Karpas-422 (cell line): ENCODE data around the gene RARRES2. TPM values are rescaled to one million over a fixed set of nuclear protein-coding genes. Genes with fewer than 3 reads are reported as not detected.
"Not testable (repeated sequence)": the region's sequence is repeated elsewhere in the genome, so short reads cannot be mapped to it uniquely, and the experiment has no call there.

Source experiments
- DNase-seq: peaks from one replicate; pipeline ENCODE4 v3.0.0-alpha.2; 2015
- H2AFZ ChIP-seq: fragments of 200-600 bp; sonication (generic); 2 replicates; pipeline ENCODE4 v1.6.1; 2014; ENCODE audit warnings: antibody characterized with exemption, low read length, mixed read lengths
- H3K27ac ChIP-seq: fragments of 200-600 bp; sonication (generic); 2 replicates; pipeline ENCODE4 v1.5.1; 2014; ENCODE audit warnings: mild to moderate bottlenecking, low read length, moderate library complexity
- H3K27me3 ChIP-seq: fragments of 200-600 bp; sonication (generic); 2 replicates; pipeline ENCODE4 v1.6.1; 2014; ENCODE audit warnings: low read length, mixed read lengths
- H3K36me3 ChIP-seq: fragments of 200-600 bp; sonication (generic); 2 replicates; pipeline ENCODE4 v1.6.1; 2014; ENCODE audit warnings: low read length, mixed read lengths; ENCODE audit not compliant: insufficient read depth
- H3K4me1 ChIP-seq: fragments of 200-600 bp; sonication (generic); 2 replicates; pipeline ENCODE4 v1.6.1; 2014; ENCODE audit warnings: mild to moderate bottlenecking, low read length, mixed read lengths
- H3K4me2 ChIP-seq: fragments of 200-600 bp; sonication (generic); 2 replicates; pipeline ENCODE4 v1.6.1; 2014; ENCODE audit warnings: low read length, low read depth, mild to moderate bottlenecking; ENCODE audit not compliant: poor library complexity, severe bottlenecking
- H3K4me3 ChIP-seq: fragments of 200-600 bp; sonication (generic); 2 replicates; pipeline ENCODE4 v1.5.1; 2014; ENCODE audit warnings: mild to moderate bottlenecking, antibody characterized with exemption, low read length, mixed read lengths
- H3K79me2 ChIP-seq: fragments of 200-600 bp; sonication (generic); 2 replicates; pipeline ENCODE4 v1.6.1; 2014; ENCODE audit warnings: mild to moderate bottlenecking, low read length, mixed read lengths
- H3K9ac ChIP-seq: fragments of 200-600 bp; sonication (generic); 2 replicates; pipeline ENCODE4 v1.6.0; 2014; ENCODE audit warnings: low read length
- H3K9me2 ChIP-seq: fragments of 200-600 bp; sonication (generic), shearing (Covaris generic); replicated peaks from 2 replicates; pipeline ENCODE4 v1.6.0; 2014; ENCODE audit warnings: mild to moderate bottlenecking, low read length, moderate library complexity; ENCODE audit not compliant: insufficient read depth
- H3K9me3 ChIP-seq: fragments of 300-700, 200-600 bp; sonication (generic); 2 replicates; pipeline ENCODE4 v1.6.1; 2014; ENCODE audit warnings: low read length, mixed read lengths
- H4K20me1 ChIP-seq: fragments of 200-600 bp; sonication (generic); 2 replicates; pipeline ENCODE4 v1.6.1; 2014; ENCODE audit warnings: mild to moderate bottlenecking, antibody characterized with exemption, low read length, low read depth; ENCODE audit not compliant: insufficient read depth
- total RNA-seq: library from RNA; depleted of rRNA; stranded (reverse); fragments of >200 nt; shearing (Covaris generic); gene quantifications from 2 replicates; pipeline ENCODE4 v1.2.3, GENCODE V29; 2014; ENCODE audit warnings: low replicate concordance

RARRES2 gene
- total RNA-seq, 1 experiment from 2014 or later = not detected

- Histone ChIP-seq H4K20me1 (0 out of 2 replicates have a peak, but pooled peaks cover 2% of the 10 kb centered on the region), H3K9me2 (no peaks in the 10 kb centered on the region), H3K79me2 (peaks cover 21% of the 10 kb centered on the region), H2AFZ (0 out of 2 replicates have a peak overlapping the region, but pooled peaks have one; percentile 16), H3K4me2 (peak overlapping the region; percentile 67), H3K27me3 (no peaks in the 10 kb centered on the region), H3K9ac (peak overlapping the region; percentile 88), H3K4me3 (peak overlapping the region; percentile 79), H3K9me3 (no peaks in the 10 kb centered on the region), H3K4me1 (peaks cover 18% of the 10 kb centered on the region), H3K27ac (peak overlapping the region; percentile 54; the same call in 1 of the 2 replicates), H3K36me3 (no peaks in the 10 kb centered on the region)
- DNase-seq = peak; percentile 72
Measured at GRCh38 chr7:150322114-150322832, 19.2 kb downstream of the RARRES2 start.

GRCh38 chr7:150321788-150322113, 19.7 kb downstream of the RARRES2 start:
- Histone ChIP-seq H3K9me3 (no peaks in the 10 kb centered on the region), H3K4me3 (peak overlapping the region; percentile 79), H2AFZ (no peak overlapping the region), H3K4me1 (peaks cover 18% of the 10 kb centered on the region), H3K27ac (no peak overlapping the region), H3K36me3 (no peaks in the 10 kb centered on the region), H4K20me1 (0 out of 2 replicates have a peak, but pooled peaks cover 2% of the 10 kb centered on the region), H3K79me2 (peaks cover 21% of the 10 kb centered on the region), H3K4me2 (peak overlapping the region; percentile 67), H3K9ac (peak overlapping the region; percentile 88; the same call in 1 of the 2 replicates), H3K27me3 (no peaks in the 10 kb centered on the region), H3K9me2 (no peaks in the 10 kb centered on the region)
- DNase-seq = no peak

- Histone ChIP-seq H3K27ac (no peak overlapping the region), H2AFZ (no peak overlapping the region), H3K4me2 (no peak overlapping the region), H3K9ac (no peak overlapping the region), H3K9me2 (no peaks in the 10 kb centered on the region), H3K4me1 (peaks cover 9% of the 10 kb centered on the region), H3K27me3 (no peaks in the 10 kb centered on the region), H3K79me2 (no peaks in the 10 kb centered on the region; the same call in 1 of the 2 replicates), H3K9me3 (no peaks in the 10 kb centered on the region), H3K4me3 (no peak overlapping the region), H3K36me3 (no peaks in the 10 kb centered on the region), H4K20me1 (0 out of 2 replicates have a peak, but pooled peaks cover 2% of the 10 kb centered on the region)
- no peak for DNase-seq
Measured at GRCh38 chr7:150317748-150318444, 23.5 kb downstream of the RARRES2 start.

GRCh38 chr7:150316987-150317386, 24.4 kb downstream of the RARRES2 start:
- not testable (repeated sequence) for H3K4me1 ChIP-seq, H3K79me2 ChIP-seq, H3K27me3 ChIP-seq, H3K9me2 ChIP-seq, H2AFZ ChIP-seq, H3K27ac ChIP-seq, H3K9ac ChIP-seq, H3K9me3 ChIP-seq, H3K4me2 ChIP-seq, DNase-seq, H3K36me3 ChIP-seq, H3K4me3 ChIP-seq, H4K20me1 ChIP-seq

GRCh38 chr7:150314639-150315239, 26.7 kb downstream of the RARRES2 start:
- Histone ChIP-seq H4K20me1 (no peaks in the 10 kb centered on the region), H3K27ac (no peak overlapping the region), H3K36me3 (no peaks in the 10 kb centered on the region), H3K4me3 (no peak overlapping the region), H3K9me2 (no peaks in the 10 kb centered on the region), H3K4me2 (no peak overlapping the region), H3K9me3 (no peaks in the 10 kb centered on the region), H3K9ac (no peak overlapping the region), H2AFZ (no peak overlapping the region), H3K27me3 (no peaks in the 10 kb centered on the region), H3K79me2 (no peaks in the 10 kb centered on the region), H3K4me1 (no peaks in the 10 kb centered on the region)
- DNase-seq = no peak

- no peaks in the 10 kb centered on the region for H3K79me2 ChIP-seq
- H3K4me3 ChIP-seq = no peak overlapping the region
Measured at GRCh38 chr7:150313870-150314269, 27.6 kb downstream of the RARRES2 start.

GRCh38 chr7:150313367-150313809, 28.0 kb downstream of the RARRES2 start:
- H3K4me3 ChIP-seq = no peak overlapping the region
- no peak overlapping the region for H2AFZ ChIP-seq
- H3K4me2 ChIP-seq = no peak overlapping the region
- H3K9me2 ChIP-seq = no peaks in the 10 kb centered on the region
- no peaks in the 10 kb centered on the region for H3K4me1 ChIP-seq
- no peaks in the 10 kb centered on the region for H3K9me3 ChIP-seq
- H3K36me3 ChIP-seq = no peaks in the 10 kb centered on the region
- H3K9ac ChIP-seq = no peak overlapping the region
- no peaks in the 10 kb centered on the region for H3K79me2 ChIP-seq
- no peaks in the 10 kb centered on the region for H3K27me3 ChIP-seq
- H4K20me1 ChIP-seq = no peaks in the 10 kb centered on the region
- H3K27ac ChIP-seq = no peak overlapping the region
- DNase-seq = no peak

More at GRCh38 chr7:150313870-150314269, 27.6 kb downstream of the RARRES2 start:
- no peak overlapping the region for H2AFZ ChIP-seq
- no peak overlapping the region for H3K27ac ChIP-seq
- no peaks in the 10 kb centered on the region for H3K4me1 ChIP-seq
- no peaks in the 10 kb centered on the region for H3K9me2 ChIP-seq
- H3K4me2 ChIP-seq = no peak overlapping the region
- H3K9me3 ChIP-seq = no peaks in the 10 kb centered on the region
- no peaks in the 10 kb centered on the region for H3K36me3 ChIP-seq
- no peaks in the 10 kb centered on the region for H4K20me1 ChIP-seq
- DNase-seq = no peak
- H3K9ac ChIP-seq = no peak overlapping the region
- no peaks in the 10 kb centered on the region for H3K27me3 ChIP-seq
